Activated naive CD4-positive, alpha-beta T cell treated with Interleukin-2 at 50 U/mL for 16 hours (primary cell): ENCODE results near the gene DMRT1.

ENCODE experiments used
- DNase-seq: peaks from one replicate; pipeline ENCODE4 v3.0.0-alpha.2; 2020

Gene DMRT1

GRCh38 chr9:972501-973294 is 131.2 kb downstream of the DMRT1 start:
- DNase-seq = no peak

- DNase-seq = no peak
Measured at GRCh38 chr9:973295-973834, 131.9 kb downstream of the DMRT1 start.

GRCh38 chr9:974031-974995 is 132.8 kb downstream of the DMRT1 start:
- no peak for DNase-seq

GRCh38 chr9:974996-975739 is 133.7 kb downstream of the DMRT1 start:
- DNase-seq = no peak

- no peak for DNase-seq
Measured at GRCh38 chr9:975740-976257, 134.3 kb downstream of the DMRT1 start.

GRCh38 chr9:976258-976942 is 134.9 kb downstream of the DMRT1 start, which contains the start of gene DMRT3:
Gene DMRT3 (plus strand): TSS chr9:976655. CDS start chr9:977002, 347 bp downstream.
- DNase-seq = no peak

- no peak for DNase-seq
Measured at GRCh38 chr9:976943-977837, 135.7 kb downstream of the DMRT1 start.

GRCh38 chr9:977838-978830 is 136.6 kb downstream of the DMRT1 start:
- no peak for DNase-seq

- no peak for DNase-seq
Measured at GRCh38 chr9:979983-980382, 138.5 kb downstream of the DMRT1 start.

GRCh38 chr9:980640-981039 is 139.1 kb downstream of the DMRT1 start:
- no peak for DNase-seq

GRCh38 chr9:981491-981898 is 140.0 kb downstream of the DMRT1 start:
- DNase-seq = no peak

GRCh38 chr9:982394-983230 is 141.1 kb downstream of the DMRT1 start:
- DNase-seq = no peak

- DNase-seq = no peak
Measured at GRCh38 chr9:994005-994404, 152.5 kb downstream of the DMRT1 start.

GRCh38 chr9:995192-995591 is 153.7 kb downstream of the DMRT1 start:
- no peak for DNase-seq

- no peak for DNase-seq
Measured at GRCh38 chr9:995781-996180, 154.3 kb downstream of the DMRT1 start.

- peak; percentile 34 for DNase-seq
Measured at GRCh38 chr9:998299-999110, 157.0 kb downstream of the DMRT1 start.

- DNase-seq = no peak
Measured at GRCh38 chr9:1001838-1002237, 160.3 kb downstream of the DMRT1 start.

- no peak for DNase-seq
Measured at GRCh38 chr9:1002678-1003077, 161.2 kb downstream of the DMRT1 start.
